K562 (cell line): ENCODE results near the gene PAIP2. TPM values are rescaled to one million over a fixed set of nuclear protein-coding genes. Genes with fewer than 3 reads are reported as not detected.

Source experiments
- BRCA1 ChIP-seq, 2 experiments: fragments of 450-650 bp in 1 of 2; sonication (generic) in 1 of 2; formaldehyde crosslinking in 1 of 2; IDR thresholded peaks; 2 replicates each; pipeline versions ENCODE4 v1.5.0 to v1.6.1; 2017 to 2020; ENCODE audit warnings: mild to moderate bottlenecking in 1 of 2, missing genetic modification reagents in 1 of 2
- ETV1 ChIP-seq: fragments of 450-650 bp; conservative IDR thresholded peaks from 2 replicates; pipeline ENCODE4 v1.6.1; 2016; ENCODE audit warnings: missing genetic modification characterization, control low read depth, low read depth, missing compliant biosample characterization
- EWSR1 ChIP-seq: fragments of 450-650 bp; IDR thresholded peaks from 2 replicates; pipeline ENCODE4 v1.6.1; 2018; ENCODE audit warnings: borderline replicate concordance, mild to moderate bottlenecking, low read depth, moderate library complexity; ENCODE audit not compliant: partially characterized antibody
- KDM1A ChIP-seq, 2 experiments: fragments of 450-650 bp; IDR thresholded peaks; 2 replicates each; pipeline ENCODE4 v1.6.1; 2016; ENCODE audit warnings: mild to moderate bottlenecking in 2 of 2
- L3MBTL2 ChIP-seq: fragments of 450-650 bp; IDR thresholded peaks from 2 replicates; pipeline ENCODE4 v1.6.1; 2016; ENCODE audit warnings: mild to moderate bottlenecking, moderate library complexity
- MCM7 ChIP-seq, 2 experiments: fragments of 450-650 bp; IDR thresholded peaks; 2 replicates each; pipeline ENCODE4 v1.6.1; 2016 to 2018
- MEF2D ChIP-seq: conservative IDR thresholded peaks from 2 replicates; pipeline ENCODE4 v1.6.1; 2016; ENCODE audit warnings: low read depth, missing genetic modification characterization, missing compliant biosample characterization
- PHF8 ChIP-seq: fragments of 200-600 bp; sonication (generic); IDR thresholded peaks from 2 replicates; pipeline ENCODE4 v1.6.1; 2012; ENCODE audit warnings: mixed run types, mild to moderate bottlenecking, inconsistent platforms, low read length, moderate library complexity, borderline replicate concordance
- SMAD1 ChIP-seq: fragments of 150-350 bp; IDR thresholded peaks from 2 replicates; pipeline ENCODE4 v1.6.1; 2014; ENCODE audit warnings: low read length, low read depth; ENCODE audit not compliant: partially characterized antibody
- STAG1 ChIP-seq: sonication (generic); formaldehyde crosslinking; IDR thresholded peaks from 2 replicates; pipeline ENCODE4 v1.5.0; 2020; ENCODE audit warnings: missing genetic modification reagents, borderline replicate concordance
- TARDBP ChIP-seq: fragments of 450-650 bp; IDR thresholded peaks from 2 replicates; pipeline ENCODE4 v1.6.1; 2016
- WHSC1 ChIP-seq: IDR thresholded peaks from one replicate; pipeline ENCODE4 v1.6.1; 2012; ENCODE audit warnings: low read length, control low read depth, inconsistent platforms
- ZC3H11A ChIP-seq: IDR thresholded peaks from 2 replicates; pipeline ENCODE4 v1.6.1; 2012; ENCODE audit warnings: low read depth, low read length, improper control_type of control experiment
- ZKSCAN8 ChIP-seq: fragments of 200-800 bp; sonication (Bioruptor generic); IDR thresholded peaks from 2 replicates; pipeline ENCODE4 v1.6.1; 2016; ENCODE audit warnings: missing genetic modification characterization, missing compliant biosample characterization
- ZNF253 ChIP-seq: fragments of 250-450 bp; sonication (Bioruptor Pico); conservative IDR thresholded peaks from 2 replicates; pipeline ENCODE4 v1.6.1; 2021; ENCODE audit warnings: mild to moderate bottlenecking
- ZNF764 ChIP-seq: fragments of 250-450 bp; sonication (Bioruptor Pico); IDR thresholded peaks from 2 replicates; pipeline ENCODE4 v1.4.0; 2020; ENCODE audit warnings: low read depth, mild to moderate bottlenecking, moderate library complexity
- polyA plus RNA-seq, 8 experiments: library from polyadenylated mRNA; depleted of rRNA in 4 of 8; stranded (reverse) in 5 of 8; unstranded in 3 of 8; fragments of >200 nt; fragmentation: Nextera tagmentation in 2 of 8; fragmentation: Illumina TruSeq in 1 of 8; extraction: Ambion mirVana in 2 of 8; extraction: Trizol in 1 of 8; gene quantifications; 2 replicates each; pipeline versions ENCODE4 v1.2.1 to v1.2.3, GENCODE V29; 2011 to 2014; ENCODE audit warnings: inconsistent platforms in 1 of 8, missing spikeins in 1 of 8
- total RNA-seq, 7 experiments: library from RNA; depleted of rRNA in 6 of 7; stranded (reverse); fragments of >200 nt in 6 of 7; fragmentation: Illumina TruSeq in 2 of 7; extraction: Trizol in 2 of 7; gene quantifications; 2 replicates each; pipeline versions ENCODE4 v1.2.1 to v1.2.3, GENCODE V29; 2011 to 2021; ENCODE audit warnings: low replicate concordance in 1 of 7
- TF ChIP-seq, protein P1 (sequence below), 2 experiments: fragments of 200-800 bp in 1 of 2; sonication (Bioruptor generic) in 1 of 2; sonication (generic) in 1 of 2; formaldehyde crosslinking in 1 of 2; IDR thresholded peaks in 1 of 2; conservative IDR thresholded peaks in 1 of 2; 2 replicates each; pipeline versions ENCODE4 v1.5.0 to v1.6.1; 2016 to 2020; ENCODE audit warnings: missing compliant biosample characterization in 1 of 2, missing genetic modification characterization in 1 of 2, missing genetic modification reagents in 1 of 2
- TF ChIP-seq, protein P2 (sequence below): sonication (generic); formaldehyde crosslinking; IDR thresholded peaks from 2 replicates; pipeline ENCODE4 v1.8.0; 2023; ENCODE audit warnings: missing genetic modification reagents, mild to moderate bottlenecking, borderline replicate concordance
- TF ChIP-seq, protein P3 (sequence below): sonication (generic); formaldehyde crosslinking; IDR thresholded peaks from 2 replicates; pipeline ENCODE4 v1.8.0; 2022; ENCODE audit warnings: missing genetic modification reagents, mild to moderate bottlenecking, moderate library complexity, borderline replicate concordance

The PAIP2 gene
- total and polyA plus RNA-seq, 9 of the 15 experiments (the other 6 are each of a cell fraction or from before 2014, with no cell fraction given) = 78.3 to 187 (median 128) TPM

DNA sequence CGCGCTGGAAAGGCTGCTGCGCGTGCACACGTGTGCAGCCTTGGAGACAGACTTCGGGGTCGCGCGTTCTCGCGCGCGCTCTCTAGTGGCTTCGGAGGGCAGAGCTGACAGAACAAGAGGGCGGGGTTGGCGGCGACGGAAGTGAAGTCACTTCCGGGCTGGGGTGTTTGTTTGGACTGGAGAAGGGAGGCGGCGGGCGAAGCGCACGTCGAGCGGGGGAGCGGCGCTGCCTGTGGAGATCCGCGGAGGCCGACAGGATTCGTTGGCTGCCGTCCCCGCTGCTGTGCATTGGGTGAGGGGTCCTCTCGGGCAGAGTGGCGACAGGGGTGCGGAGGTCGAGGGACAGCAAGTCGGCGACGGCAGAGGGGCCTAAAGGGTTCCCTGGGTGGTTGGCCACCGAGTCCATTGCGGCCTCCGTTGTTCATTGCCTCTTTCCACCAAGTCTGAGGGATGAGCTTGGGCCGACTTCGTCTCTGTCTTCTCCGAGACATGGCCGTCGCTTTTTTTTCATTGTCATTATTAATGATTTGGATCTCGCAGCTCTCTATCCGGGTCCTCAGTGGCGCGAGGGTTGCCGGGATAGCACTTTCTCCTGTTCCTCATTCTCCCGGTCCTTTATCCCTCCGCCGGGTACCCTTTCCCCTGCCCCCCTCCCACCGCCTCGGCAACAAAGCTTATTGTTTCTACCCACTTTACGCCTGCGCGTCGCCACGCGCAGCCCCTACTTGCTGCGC lies at the start of gene PAIP2 (continued):
- TF ChIP-seq STAG1 (CRISPR knock-in tag) = no peak
- TF ChIP-seq SMAD1 = no peak
- no peak for TF ChIP-seq EWSR1
- TF ChIP-seq L3MBTL2 = peak; percentile 81
- TF ChIP-seq ZNF764 (CRISPR knock-in tag) = no peak
- peak; percentile 90 for TF ChIP-seq ETV1 (tag)
- TF ChIP-seq ZNF253 (CRISPR knock-in tag) = no peak
- TF ChIP-seq TARDBP = peak; percentile 84
- TF ChIP-seq ZC3H11A = no peak
- TF ChIP-seq KDM1A (IDR thresholded peaks at IDR 0.05) = no peak
- TF ChIP-seq, protein P1, sequence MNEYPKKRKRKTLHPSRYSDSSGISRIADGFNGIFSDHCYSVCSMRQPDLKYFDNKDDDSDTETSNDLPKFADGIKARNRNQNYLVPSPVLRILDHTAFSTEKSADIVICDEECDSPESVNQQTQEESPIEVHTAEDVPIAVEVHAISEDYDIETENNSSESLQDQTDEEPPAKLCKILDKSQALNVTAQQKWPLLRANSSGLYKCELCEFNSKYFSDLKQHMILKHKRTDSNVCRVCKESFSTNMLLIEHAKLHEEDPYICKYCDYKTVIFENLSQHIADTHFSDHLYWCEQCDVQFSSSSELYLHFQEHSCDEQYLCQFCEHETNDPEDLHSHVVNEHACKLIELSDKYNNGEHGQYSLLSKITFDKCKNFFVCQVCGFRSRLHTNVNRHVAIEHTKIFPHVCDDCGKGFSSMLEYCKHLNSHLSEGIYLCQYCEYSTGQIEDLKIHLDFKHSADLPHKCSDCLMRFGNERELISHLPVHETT (CRISPR knock-in tag; conservative IDR thresholded peaks at IDR 0.05 in 1 of 2, IDR thresholded peaks at IDR 0.05 in 1 of 2) = peak in 1 of 2 experiments; percentile 45; a peak in 1 of 4 replicates
- TF ChIP-seq BRCA1 (IDR thresholded peaks at IDR 0.05) = no peak
- TF ChIP-seq BRCA1 (CRISPR knock-in tag; IDR thresholded peaks at IDR 0.05) = no peak
- TF ChIP-seq, protein P2, sequence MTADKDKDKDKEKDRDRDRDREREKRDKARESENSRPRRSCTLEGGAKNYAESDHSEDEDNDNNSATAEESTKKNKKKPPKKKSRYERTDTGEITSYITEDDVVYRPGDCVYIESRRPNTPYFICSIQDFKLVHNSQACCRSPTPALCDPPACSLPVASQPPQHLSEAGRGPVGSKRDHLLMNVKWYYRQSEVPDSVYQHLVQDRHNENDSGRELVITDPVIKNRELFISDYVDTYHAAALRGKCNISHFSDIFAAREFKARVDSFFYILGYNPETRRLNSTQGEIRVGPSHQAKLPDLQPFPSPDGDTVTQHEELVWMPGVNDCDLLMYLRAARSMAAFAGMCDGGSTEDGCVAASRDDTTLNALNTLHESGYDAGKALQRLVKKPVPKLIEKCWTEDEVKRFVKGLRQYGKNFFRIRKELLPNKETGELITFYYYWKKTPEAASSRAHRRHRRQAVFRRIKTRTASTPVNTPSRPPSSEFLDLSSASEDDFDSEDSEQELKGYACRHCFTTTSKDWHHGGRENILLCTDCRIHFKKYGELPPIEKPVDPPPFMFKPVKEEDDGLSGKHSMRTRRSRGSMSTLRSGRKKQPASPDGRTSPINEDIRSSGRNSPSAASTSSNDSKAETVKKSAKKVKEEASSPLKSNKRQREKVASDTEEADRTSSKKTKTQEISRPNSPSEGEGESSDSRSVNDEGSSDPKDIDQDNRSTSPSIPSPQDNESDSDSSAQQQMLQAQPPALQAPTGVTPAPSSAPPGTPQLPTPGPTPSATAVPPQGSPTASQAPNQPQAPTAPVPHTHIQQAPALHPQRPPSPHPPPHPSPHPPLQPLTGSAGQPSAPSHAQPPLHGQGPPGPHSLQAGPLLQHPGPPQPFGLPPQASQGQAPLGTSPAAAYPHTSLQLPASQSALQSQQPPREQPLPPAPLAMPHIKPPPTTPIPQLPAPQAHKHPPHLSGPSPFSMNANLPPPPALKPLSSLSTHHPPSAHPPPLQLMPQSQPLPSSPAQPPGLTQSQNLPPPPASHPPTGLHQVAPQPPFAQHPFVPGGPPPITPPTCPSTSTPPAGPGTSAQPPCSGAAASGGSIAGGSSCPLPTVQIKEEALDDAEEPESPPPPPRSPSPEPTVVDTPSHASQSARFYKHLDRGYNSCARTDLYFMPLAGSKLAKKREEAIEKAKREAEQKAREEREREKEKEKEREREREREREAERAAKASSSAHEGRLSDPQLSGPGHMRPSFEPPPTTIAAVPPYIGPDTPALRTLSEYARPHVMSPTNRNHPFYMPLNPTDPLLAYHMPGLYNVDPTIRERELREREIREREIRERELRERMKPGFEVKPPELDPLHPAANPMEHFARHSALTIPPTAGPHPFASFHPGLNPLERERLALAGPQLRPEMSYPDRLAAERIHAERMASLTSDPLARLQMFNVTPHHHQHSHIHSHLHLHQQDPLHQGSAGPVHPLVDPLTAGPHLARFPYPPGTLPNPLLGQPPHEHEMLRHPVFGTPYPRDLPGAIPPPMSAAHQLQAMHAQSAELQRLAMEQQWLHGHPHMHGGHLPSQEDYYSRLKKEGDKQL (CRISPR knock-in tag) = no peak
- TF ChIP-seq MEF2D = 0 out of 2 replicates have a peak, but pooled peaks have one; percentile 33
- TF ChIP-seq, protein P3, sequence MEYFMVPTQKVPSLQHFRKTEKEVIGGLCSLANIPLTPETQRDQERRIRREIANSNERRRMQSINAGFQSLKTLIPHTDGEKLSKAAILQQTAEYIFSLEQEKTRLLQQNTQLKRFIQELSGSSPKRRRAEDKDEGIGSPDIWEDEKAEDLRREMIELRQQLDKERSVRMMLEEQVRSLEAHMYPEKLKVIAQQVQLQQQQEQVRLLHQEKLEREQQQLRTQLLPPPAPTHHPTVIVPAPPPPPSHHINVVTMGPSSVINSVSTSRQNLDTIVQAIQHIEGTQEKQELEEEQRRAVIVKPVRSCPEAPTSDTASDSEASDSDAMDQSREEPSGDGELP (CRISPR knock-in tag) = peak; percentile 91
- peak; percentile 96 for TF ChIP-seq PHF8
- no peak for TF ChIP-seq ZKSCAN8
- no peak for TF ChIP-seq WHSC1
- no peak for TF ChIP-seq MCM7 (IDR thresholded peaks at IDR 0.05)
